Measurements from ENCODE around the gene GRIN2B. TPM values are rescaled to one million over a fixed set of nuclear protein-coding genes. Genes with fewer than 3 reads are reported as not detected.

GRIN2B gene
- total and polyA plus RNA-seq, 7 donors = under 0.01 to 0.69 (median under 0.01) TPM; not detected in 2

DNA sequence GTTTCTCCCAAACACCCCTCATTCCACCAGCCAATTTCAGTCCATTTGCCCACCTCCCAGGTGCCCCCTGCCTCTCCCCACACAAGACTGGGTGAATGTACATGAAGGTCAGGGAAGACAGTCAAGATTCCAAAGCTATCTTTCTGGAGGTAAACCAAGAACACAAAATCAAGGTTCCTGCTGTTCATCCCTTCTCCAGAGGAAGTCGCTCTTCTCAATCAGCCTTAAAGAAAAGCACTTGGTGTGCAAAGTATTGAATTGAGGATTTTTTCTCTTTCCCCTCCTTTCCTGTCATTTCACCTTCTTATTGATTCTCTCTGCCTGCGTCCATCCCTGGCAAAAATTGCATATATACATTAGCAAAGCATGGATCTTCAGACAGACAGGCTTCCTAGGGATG is 4.5 kb downstream of the GRIN2B start:
- Histone ChIP-seq H3K4me3 (no peak overlapping the region), H3K27ac (no peak overlapping the region), H3K36me3 (no peaks in the 10 kb centered on the region), H3K27me3 (peaks cover 11 to 48% (median 17%) of the 10 kb centered on the region in 3 donors), H3K9me3 (no peaks in the 10 kb centered on the region), H3K4me1 (peaks cover 0 to 19% (median 17%) of the 10 kb centered on the region in 4 donors)
- no peak for TF ChIP-seq POLR2A (IDR thresholded peaks at IDR 0.05)
- TF ChIP-seq EP300 (IDR thresholded peaks at IDR 0.05) = no peak
- no peak for TF ChIP-seq CTCF (IDR thresholded peaks at IDR 0.05)
- no peak for TF ChIP-seq POLR2AphosphoS5 (IDR thresholded peaks at IDR 0.05)
- no peak for DNase-seq
- intact Hi-C loops (cut with DNase I) = no loop called here
- 91 to 96% methylated on average over 2 of the region's 2 CpGs for WGBS, 2 donors

- no peak for DNase-seq
- no peaks in the 10 kb centered on the region for H3K9me3 ChIP-seq
- H3K4me1 ChIP-seq = peaks cover 0 to 11% (median 10%) of the 10 kb centered on the region in 4 donors
- intact Hi-C loops (cut with DNase I) = no loop called here
- peaks cover 10 to 40% (median 11%) of the 10 kb centered on the region in 3 donors for H3K27me3 ChIP-seq
- WGBS, 2 donors = 79 to 93% methylated on average over 7 of the region's 7 CpGs
- TF ChIP-seq POLR2AphosphoS5 (IDR thresholded peaks at IDR 0.05) (no peak), POLR2A (IDR thresholded peaks at IDR 0.05) (no peak), EP300 (IDR thresholded peaks at IDR 0.05) (no peak), CTCF (IDR thresholded peaks at IDR 0.05) (no peak)
- no peaks in the 10 kb centered on the region for H3K36me3 ChIP-seq
- H3K27ac ChIP-seq = no peak overlapping the region
- H3K4me3 ChIP-seq = no peak overlapping the region
These were observed 5.3 kb downstream of the GRIN2B start for GRCh38 chr12:13976028-13976584.

DNA sequence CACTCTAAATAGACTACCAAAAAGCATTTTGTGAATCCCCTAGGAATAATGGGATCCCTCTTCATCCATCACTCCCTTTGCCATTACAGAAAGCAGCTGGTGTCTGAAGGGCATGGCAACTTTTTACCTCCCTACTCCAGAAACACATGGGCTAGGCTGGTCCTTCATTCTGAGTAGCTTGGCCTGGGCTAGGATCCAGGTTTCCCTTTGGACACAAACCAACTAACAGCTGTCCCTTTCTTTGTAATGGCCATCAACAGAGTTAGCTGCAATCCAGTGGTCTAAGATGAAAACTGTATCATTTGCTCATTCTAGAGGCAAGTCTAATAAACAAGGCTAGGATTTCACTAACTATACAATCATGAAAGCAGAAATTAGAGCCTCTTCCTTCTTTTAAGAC is 7.4 kb downstream of the GRIN2B start:
- intact Hi-C loops (cut with DNase I) = no loop called here
- TF ChIP-seq EP300 (IDR thresholded peaks at IDR 0.05) (no peak), POLR2A (IDR thresholded peaks at IDR 0.05) (no peak), POLR2AphosphoS5 (IDR thresholded peaks at IDR 0.05) (no peak), CTCF (IDR thresholded peaks at IDR 0.05) (no peak)

DNA sequence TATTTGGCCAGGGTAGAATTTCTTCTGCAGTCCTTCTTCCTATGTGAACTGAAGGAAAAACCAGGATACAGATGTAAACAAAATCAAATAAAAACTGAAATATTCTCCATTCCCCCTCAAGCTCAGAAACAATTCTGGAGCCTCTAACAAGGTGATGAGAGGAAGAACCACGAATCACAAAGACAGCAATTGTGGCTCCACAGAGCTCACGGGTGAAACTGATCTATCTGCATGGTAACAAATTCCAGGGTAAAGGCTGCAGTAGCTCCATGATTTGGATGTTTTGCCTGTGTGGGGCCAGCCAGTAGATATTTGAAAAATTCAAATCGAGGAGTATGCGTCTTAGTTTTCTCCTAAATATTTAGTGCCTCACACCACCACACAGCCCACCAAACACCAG is 10.6 kb downstream of the GRIN2B start:
- Histone ChIP-seq H3K27me3 (no peaks in the 10 kb centered on the region), H3K9me3 (no peaks in the 10 kb centered on the region), H3K36me3 (no peaks in the 10 kb centered on the region), H3K4me3 (no peak overlapping the region), H3K4me1 (no peaks in the 10 kb centered on the region), H3K27ac (no peak overlapping the region)
- no peak for DNase-seq
- 79 to 83% methylated on average over 4 of the region's 4 CpGs for WGBS, 2 donors
- TF ChIP-seq CTCF (IDR thresholded peaks at IDR 0.05) (no peak), POLR2A (IDR thresholded peaks at IDR 0.05) (no peak), POLR2AphosphoS5 (IDR thresholded peaks at IDR 0.05) (no peak), EP300 (IDR thresholded peaks at IDR 0.05) (no peak)
- intact Hi-C loops (cut with DNase I) = no loop called here

More for the DNA sequence above, 7.4 kb downstream of the GRIN2B start:
- H3K4me1 ChIP-seq = no peaks in the 10 kb centered on the region
- DNase-seq = no peak
- no peak overlapping the region for H3K4me3 ChIP-seq
- H3K27ac ChIP-seq = no peak overlapping the region
- H3K27me3 ChIP-seq = peaks cover 0 to 20% (median 0%) of the 10 kb centered on the region in 3 donors
- no peaks in the 10 kb centered on the region for H3K36me3 ChIP-seq
- no peaks in the 10 kb centered on the region for H3K9me3 ChIP-seq

DNA sequence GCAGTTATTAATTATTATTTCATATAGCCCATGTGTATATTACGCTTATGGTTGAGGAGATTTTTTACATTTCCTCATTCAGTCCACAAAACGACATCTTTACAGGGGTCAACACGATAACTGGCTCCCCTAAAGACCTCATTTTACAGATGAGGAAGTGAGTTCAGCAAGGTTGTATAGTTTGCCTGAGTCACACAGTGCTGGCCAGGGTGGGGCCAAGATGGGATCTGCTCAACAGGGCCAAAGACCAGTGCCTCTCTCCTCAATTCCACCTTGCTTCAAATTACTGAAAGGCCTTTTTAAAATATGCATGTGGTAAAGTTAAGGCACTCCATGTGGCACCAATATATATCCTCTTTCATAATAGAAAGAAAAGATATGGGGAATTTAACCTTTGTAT is 13.1 kb downstream of the GRIN2B start:
- no peak for DNase-seq
- WGBS, 2 donors = 52 to 79% methylated on average over 3 of the region's 3 CpGs
- H3K4me3 ChIP-seq = no peak overlapping the region
- no peaks in the 10 kb centered on the region for H3K36me3 ChIP-seq
- H3K27me3 ChIP-seq = no peaks in the 10 kb centered on the region
- H3K9me3 ChIP-seq = no peaks in the 10 kb centered on the region
- no peak overlapping the region for H3K27ac ChIP-seq
- intact Hi-C loops (cut with DNase I) = no loop called here
- TF ChIP-seq POLR2A (IDR thresholded peaks at IDR 0.05) (no peak), CTCF (IDR thresholded peaks at IDR 0.05) (no peak), POLR2AphosphoS5 (IDR thresholded peaks at IDR 0.05) (no peak), EP300 (IDR thresholded peaks at IDR 0.05) (no peak)
- H3K4me1 ChIP-seq = no peaks in the 10 kb centered on the region

Data from sigmoid colon (tissue), 7 donors.